GM23338 (cell line): ENCODE results near the gene PIAS1. TPM values are rescaled to one million over a fixed set of nuclear protein-coding genes. Genes with fewer than 3 reads are reported as not detected.

ENCODE experiments used
- ATAC-seq: fragments of 200-7000 bp; cut with Tn5 transposase; 3 replicates; pipeline ENCODE4 v1.9.1; 2020
- DNase-seq: peaks from one replicate; pipeline ENCODE4 v3.0.0-alpha.2; 2015; ENCODE audit warnings: low spot score
- H2AFZ ChIP-seq: fragments of 200-600 bp; sonication (generic); 2 replicates; pipeline ENCODE4 v1.8.0; 2016; ENCODE audit warnings: antibody characterized with exemption, mild to moderate bottlenecking, moderate library complexity
- H3F3A ChIP-seq: fragments of 200-600 bp; sonication (generic); replicated peaks from 2 replicates; pipeline ENCODE4 v1.8.0; 2017; ENCODE audit warnings: antibody characterized with exemption, mixed run types, low read depth
- H3K27ac ChIP-seq: fragments of 200-600 bp; sonication (generic); 2 replicates; pipeline ENCODE4 v1.6.1; 2016; ENCODE audit warnings: low read depth
- H3K27me3 ChIP-seq: fragments of 200-600 bp; sonication (generic); 2 replicates; pipeline ENCODE4 v1.8.0; 2016; ENCODE audit warnings: mild to moderate bottlenecking, mixed run types, moderate library complexity; ENCODE audit not compliant: insufficient read depth
- H3K36me3 ChIP-seq: fragments of 200-600 bp; sonication (generic); 2 replicates; pipeline ENCODE4 v1.8.0; 2016; ENCODE audit warnings: mild to moderate bottlenecking; ENCODE audit not compliant: insufficient read depth
- H3K4me1 ChIP-seq: fragments of 200-600 bp; sonication (generic); 2 replicates; pipeline ENCODE4 v1.8.0; 2016; ENCODE audit warnings: mild to moderate bottlenecking, moderate library complexity; ENCODE audit not compliant: insufficient read depth
- H3K4me2 ChIP-seq: fragments of 200-600 bp; sonication (generic); 2 replicates; pipeline ENCODE4 v1.7.1; 2017; ENCODE audit warnings: mixed run types
- H3K4me3 ChIP-seq: fragments of 200-600 bp; sonication (generic); 2 replicates; pipeline ENCODE4 v1.6.1; 2016; ENCODE audit warnings: mixed run types
- H3K79me2 ChIP-seq: fragments of 200-600 bp; sonication (generic); replicated peaks from 2 replicates; pipeline ENCODE4 v1.8.0; 2017; ENCODE audit warnings: mild to moderate bottlenecking; ENCODE audit not compliant: insufficient read depth
- H3K9me2 ChIP-seq: fragments of 200-600 bp; sonication (generic); 2 replicates; pipeline ENCODE4 v1.8.0; 2017; ENCODE audit not compliant: insufficient read depth
- H4K20me1 ChIP-seq: fragments of 200-600 bp; sonication (generic); replicated peaks from 2 replicates; pipeline ENCODE4 v1.8.0; 2017; ENCODE audit warnings: mild to moderate bottlenecking; ENCODE audit not compliant: insufficient read depth
- H3K27ac Mint-ChIP-seq: 2 replicates; pipeline ENCODE4 v1.8.0; 2020; ENCODE audit warnings: inconsistent platforms, mild to moderate bottlenecking, moderate library complexity, mixed read lengths
- H3K27me3 Mint-ChIP-seq: 3 replicates; pipeline ENCODE4 v1.8.0; 2022; ENCODE audit warnings: low read depth, mild to moderate bottlenecking, moderate library complexity, mixed read lengths, inconsistent platforms; ENCODE audit not compliant: insufficient read depth, poor library complexity
- H3K36me3 Mint-ChIP-seq: 3 replicates; pipeline ENCODE4 v1.8.0; 2021; ENCODE audit warnings: low read depth, mild to moderate bottlenecking, inconsistent platforms, moderate library complexity, mixed read lengths
- H3K4me1 Mint-ChIP-seq: 3 replicates; pipeline ENCODE4 v1.8.0; 2020; ENCODE audit warnings: mild to moderate bottlenecking, inconsistent platforms, mixed read lengths
- H3K4me3 Mint-ChIP-seq: 3 replicates; pipeline ENCODE4 v1.8.0; 2021; ENCODE audit warnings: moderate library complexity, mild to moderate bottlenecking, inconsistent platforms, mixed read lengths
- H3K9me3 Mint-ChIP-seq: 3 replicates; pipeline ENCODE4 v1.8.0; 2020; ENCODE audit warnings: moderate library complexity, mild to moderate bottlenecking, inconsistent platforms, mixed read lengths
- CREB1 ChIP-seq: fragments of 250-450 bp; sonication (Bioruptor Pico); IDR thresholded peaks from 2 replicates; pipeline ENCODE4 v1.5.0; 2020; ENCODE audit warnings: low read depth, mild to moderate bottlenecking, moderate library complexity
- ETS1 ChIP-seq: IDR thresholded peaks from 2 replicates; pipeline ENCODE4 v1.6.1; 2016; ENCODE audit warnings: antibody characterized with exemption
- EZH2 ChIP-seq: fragments of 200-600 bp; sonication (generic); IDR thresholded peaks from one replicate; pipeline ENCODE4 v1.8.0; 2017; ENCODE audit warnings: antibody characterized with exemption, mild to moderate bottlenecking, low read depth; ENCODE audit not compliant: unreplicated experiment
- POLR2AphosphoS5 ChIP-seq: IDR thresholded peaks from 2 replicates; pipeline ENCODE4 v1.6.1; 2016; ENCODE audit warnings: antibody characterized with exemption, low read depth
- STAT1 ChIP-seq: IDR thresholded peaks from one replicate; pipeline ENCODE4 v1.6.1; 2016; ENCODE audit warnings: antibody characterized with exemption; ENCODE audit not compliant: unreplicated experiment
- ZNF462 ChIP-seq: fragments of 250-450 bp; sonication (Bioruptor Pico); IDR thresholded peaks from 2 replicates; pipeline ENCODE4 v1.5.0; 2020; ENCODE audit warnings: mild to moderate bottlenecking, moderate library complexity
- polyA plus RNA-seq: library from polyadenylated mRNA; unstranded; fragments of >200 nt; fragmentation: Nextera tagmentation; extraction: Ambion mirVana; gene quantifications from 2 replicates; pipeline ENCODE4 v1.2.1, GENCODE V29; 2016
- total RNA-seq: library from RNA; depleted of rRNA; stranded (reverse); fragments of >200 nt; shearing (Covaris generic); gene quantifications from 2 replicates; pipeline ENCODE4 v1.2.3, GENCODE V29; 2014
- TF ChIP-seq, protein P1 (sequence below): IDR thresholded peaks from one replicate; pipeline ENCODE4 v1.6.1; 2018; ENCODE audit warnings: antibody characterized with exemption; ENCODE audit not compliant: unreplicated experiment
- TF ChIP-seq, protein P2 (sequence below), 2 experiments: fragments of 200-600 bp in 1 of 2; sonication (generic) in 1 of 2; conservative IDR thresholded peaks; 2 replicates each; pipeline versions ENCODE4 v1.5.1 to v1.6.1; 2016 to 2017; ENCODE audit warnings: antibody characterized with exemption in 2 of 2, low read depth in 2 of 2, mild to moderate bottlenecking in 2 of 2, moderate library complexity in 1 of 2

PIAS1 gene
- total and polyA plus RNA-seq, 2 experiments from 2014 or later: 30.7 to 32.1 TPM

DNA sequence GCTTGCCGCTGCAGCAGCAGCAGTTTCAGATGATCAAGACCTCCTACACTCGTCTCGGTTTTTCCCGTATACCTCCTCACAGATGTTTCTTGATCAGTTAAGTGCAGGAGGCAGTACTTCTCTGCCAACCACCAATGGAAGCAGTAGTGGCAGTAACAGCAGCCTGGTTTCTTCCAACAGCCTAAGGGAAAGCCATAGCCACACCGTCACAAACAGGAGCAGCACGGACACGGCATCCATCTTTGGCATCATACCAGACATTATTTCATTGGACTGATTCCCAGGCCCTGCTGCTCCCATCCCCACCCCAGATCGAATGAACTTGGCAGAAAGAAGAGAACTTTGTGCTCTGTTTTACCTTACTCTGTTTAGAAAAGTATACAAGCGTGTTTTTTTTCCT lies 133.4 kb downstream of the PIAS1 start:
- Histone ChIP-seq H3F3A (no peaks in the 10 kb centered on the region), H3K4me2 (no peak overlapping the region), H3K27me3 (no peaks in the 10 kb centered on the region), H3K36me3 (peaks cover 4% of the 10 kb centered on the region; the same call in 1 of the 2 replicates), H3K4me3 (no peak overlapping the region), H3K4me1 (no peaks in the 10 kb centered on the region), H3K9me2 (peaks cover 4% of the 10 kb centered on the region; the same call in 1 of the 2 replicates), H2AFZ (no peak overlapping the region), H3K27ac (no peak overlapping the region), H4K20me1 (no peaks in the 10 kb centered on the region; the same call in 1 of the 2 replicates), H3K79me2 (no peaks in the 10 kb centered on the region)
- DNase-seq: no peak
- no peaks in the 10 kb centered on the region for H3K27me3 Mint-ChIP-seq
- no peak for ATAC-seq
- no peaks in the 10 kb centered on the region for H3K9me3 Mint-ChIP-seq
- no peak overlapping the region for H3K27ac Mint-ChIP-seq
- H3K4me3 Mint-ChIP-seq: no peak overlapping the region
- TF ChIP-seq CREB1 (no peak), STAT1 (no peak), POLR2AphosphoS5 (no peak), EZH2 (no peak), ETS1 (no peak), ZNF462 (CRISPR knock-in tag) (no peak)
- TF ChIP-seq, protein P1, sequence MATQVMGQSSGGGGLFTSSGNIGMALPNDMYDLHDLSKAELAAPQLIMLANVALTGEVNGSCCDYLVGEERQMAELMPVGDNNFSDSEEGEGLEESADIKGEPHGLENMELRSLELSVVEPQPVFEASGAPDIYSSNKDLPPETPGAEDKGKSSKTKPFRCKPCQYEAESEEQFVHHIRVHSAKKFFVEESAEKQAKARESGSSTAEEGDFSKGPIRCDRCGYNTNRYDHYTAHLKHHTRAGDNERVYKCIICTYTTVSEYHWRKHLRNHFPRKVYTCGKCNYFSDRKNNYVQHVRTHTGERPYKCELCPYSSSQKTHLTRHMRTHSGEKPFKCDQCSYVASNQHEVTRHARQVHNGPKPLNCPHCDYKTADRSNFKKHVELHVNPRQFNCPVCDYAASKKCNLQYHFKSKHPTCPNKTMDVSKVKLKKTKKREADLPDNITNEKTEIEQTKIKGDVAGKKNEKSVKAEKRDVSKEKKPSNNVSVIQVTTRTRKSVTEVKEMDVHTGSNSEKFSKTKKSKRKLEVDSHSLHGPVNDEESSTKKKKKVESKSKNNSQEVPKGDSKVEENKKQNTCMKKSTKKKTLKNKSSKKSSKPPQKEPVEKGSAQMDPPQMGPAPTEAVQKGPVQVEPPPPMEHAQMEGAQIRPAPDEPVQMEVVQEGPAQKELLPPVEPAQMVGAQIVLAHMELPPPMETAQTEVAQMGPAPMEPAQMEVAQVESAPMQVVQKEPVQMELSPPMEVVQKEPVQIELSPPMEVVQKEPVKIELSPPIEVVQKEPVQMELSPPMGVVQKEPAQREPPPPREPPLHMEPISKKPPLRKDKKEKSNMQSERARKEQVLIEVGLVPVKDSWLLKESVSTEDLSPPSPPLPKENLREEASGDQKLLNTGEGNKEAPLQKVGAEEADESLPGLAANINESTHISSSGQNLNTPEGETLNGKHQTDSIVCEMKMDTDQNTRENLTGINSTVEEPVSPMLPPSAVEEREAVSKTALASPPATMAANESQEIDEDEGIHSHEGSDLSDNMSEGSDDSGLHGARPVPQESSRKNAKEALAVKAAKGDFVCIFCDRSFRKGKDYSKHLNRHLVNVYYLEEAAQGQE: no peak
- TF ChIP-seq, protein P2, sequence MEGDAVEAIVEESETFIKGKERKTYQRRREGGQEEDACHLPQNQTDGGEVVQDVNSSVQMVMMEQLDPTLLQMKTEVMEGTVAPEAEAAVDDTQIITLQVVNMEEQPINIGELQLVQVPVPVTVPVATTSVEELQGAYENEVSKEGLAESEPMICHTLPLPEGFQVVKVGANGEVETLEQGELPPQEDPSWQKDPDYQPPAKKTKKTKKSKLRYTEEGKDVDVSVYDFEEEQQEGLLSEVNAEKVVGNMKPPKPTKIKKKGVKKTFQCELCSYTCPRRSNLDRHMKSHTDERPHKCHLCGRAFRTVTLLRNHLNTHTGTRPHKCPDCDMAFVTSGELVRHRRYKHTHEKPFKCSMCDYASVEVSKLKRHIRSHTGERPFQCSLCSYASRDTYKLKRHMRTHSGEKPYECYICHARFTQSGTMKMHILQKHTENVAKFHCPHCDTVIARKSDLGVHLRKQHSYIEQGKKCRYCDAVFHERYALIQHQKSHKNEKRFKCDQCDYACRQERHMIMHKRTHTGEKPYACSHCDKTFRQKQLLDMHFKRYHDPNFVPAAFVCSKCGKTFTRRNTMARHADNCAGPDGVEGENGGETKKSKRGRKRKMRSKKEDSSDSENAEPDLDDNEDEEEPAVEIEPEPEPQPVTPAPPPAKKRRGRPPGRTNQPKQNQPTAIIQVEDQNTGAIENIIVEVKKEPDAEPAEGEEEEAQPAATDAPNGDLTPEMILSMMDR (conservative IDR thresholded peaks at IDR 0.05; ENCODE audit: low read depth in 2 of 2): no peak
- peaks cover 13% of the 10 kb centered on the region for H3K4me1 Mint-ChIP-seq
- H3K36me3 Mint-ChIP-seq: peaks cover 33% of the 10 kb centered on the region
